ENCODE results near the gene KCNH8. TPM values are rescaled to one million over a fixed set of nuclear protein-coding genes. Genes with fewer than 3 reads are reported as not detected.

The KCNH8 gene
- total RNA-seq, 2 experiments from 2014 or later, result 0.44 to 0.59 TPM

DNA sequence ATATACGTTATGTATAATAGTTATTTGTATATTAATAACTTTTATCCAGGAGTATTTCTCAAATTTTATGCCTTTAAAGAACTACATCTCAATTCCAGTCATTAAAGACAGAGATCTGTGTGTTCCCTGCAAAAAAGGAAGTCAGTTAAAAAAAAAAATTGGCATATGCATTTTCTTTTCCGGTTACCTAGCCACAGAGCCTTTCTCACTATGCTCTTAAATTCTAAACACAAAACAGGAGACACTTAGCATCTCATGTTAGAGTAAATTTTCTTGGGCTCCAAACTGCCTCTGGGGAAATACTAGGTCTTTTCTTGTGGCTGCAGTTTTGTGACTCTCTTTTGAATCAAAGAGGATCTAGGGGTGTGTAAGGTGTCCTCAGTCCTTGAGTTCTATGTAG is 105.9 kb downstream of the KCNH8 start:
- ChIA-PET POLR2A (no interaction called here), CTCF (ENCODE audit: unreplicated experiment) (no interaction called here)
- Histone ChIP-seq H3K79me2 (ENCODE audit: insufficient read depth, low read depth, low read length) (no peaks in the 10 kb centered on the region), H3K27ac (ENCODE audit: low read depth, low read length, poor library complexity, severe bottlenecking) (no peak overlapping the region), H2AFZ (ENCODE audit: low read length) (no peak overlapping the region), H3K4me1 (ENCODE audit: insufficient read depth, low read length, poor library complexity, severe bottlenecking) (no peaks in the 10 kb centered on the region), H3K36me3 (ENCODE audit: insufficient read depth, low read length) (no peaks in the 10 kb centered on the region), H4K20me1 (ENCODE audit: insufficient read depth, low read length) (no peaks in the 10 kb centered on the region), H3K4me3 (ENCODE audit: low read depth, low read length, poor library complexity, severe bottlenecking) (no peak overlapping the region), H3K9me2 (ENCODE audit: insufficient read depth, low read length) (no peaks in the 10 kb centered on the region), H3K9me3 (ENCODE audit: low read length) (no peaks in the 10 kb centered on the region), H3K4me2 (ENCODE audit: low read length) (no peak overlapping the region)
- no TSS peak for BruUV-seq (replicated peaks)
- TF ChIP-seq, protein P1, sequence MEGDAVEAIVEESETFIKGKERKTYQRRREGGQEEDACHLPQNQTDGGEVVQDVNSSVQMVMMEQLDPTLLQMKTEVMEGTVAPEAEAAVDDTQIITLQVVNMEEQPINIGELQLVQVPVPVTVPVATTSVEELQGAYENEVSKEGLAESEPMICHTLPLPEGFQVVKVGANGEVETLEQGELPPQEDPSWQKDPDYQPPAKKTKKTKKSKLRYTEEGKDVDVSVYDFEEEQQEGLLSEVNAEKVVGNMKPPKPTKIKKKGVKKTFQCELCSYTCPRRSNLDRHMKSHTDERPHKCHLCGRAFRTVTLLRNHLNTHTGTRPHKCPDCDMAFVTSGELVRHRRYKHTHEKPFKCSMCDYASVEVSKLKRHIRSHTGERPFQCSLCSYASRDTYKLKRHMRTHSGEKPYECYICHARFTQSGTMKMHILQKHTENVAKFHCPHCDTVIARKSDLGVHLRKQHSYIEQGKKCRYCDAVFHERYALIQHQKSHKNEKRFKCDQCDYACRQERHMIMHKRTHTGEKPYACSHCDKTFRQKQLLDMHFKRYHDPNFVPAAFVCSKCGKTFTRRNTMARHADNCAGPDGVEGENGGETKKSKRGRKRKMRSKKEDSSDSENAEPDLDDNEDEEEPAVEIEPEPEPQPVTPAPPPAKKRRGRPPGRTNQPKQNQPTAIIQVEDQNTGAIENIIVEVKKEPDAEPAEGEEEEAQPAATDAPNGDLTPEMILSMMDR (conservative IDR thresholded peaks at IDR 0.05; ENCODE audit: low read length), result no peak
- intact Hi-C loops (cut with micrococcal nuclease; ENCODE audit: unreplicated experiment), result loop anchor here (10.0 kb wide), 2 partner anchors 189 to 291 kb away; no protein-coding TSS in a partner anchor
- DNase-seq (ENCODE audit: low spot score), result no peak

GRCh38 chr3:19254784-19255338 is 106.6 kb downstream of the KCNH8 start:
- CTCF ChIA-PET (ENCODE audit: unreplicated experiment), result no interaction called here
- Histone ChIP-seq H3K79me2 (ENCODE audit: insufficient read depth, low read depth, low read length) (no peaks in the 10 kb centered on the region), H2AFZ (ENCODE audit: low read length) (no peak overlapping the region), H3K4me1 (ENCODE audit: insufficient read depth, low read length, poor library complexity, severe bottlenecking) (no peaks in the 10 kb centered on the region), H3K9me2 (ENCODE audit: insufficient read depth, low read length) (no peaks in the 10 kb centered on the region), H3K9me3 (ENCODE audit: low read length) (no peaks in the 10 kb centered on the region), H3K36me3 (ENCODE audit: insufficient read depth, low read length) (no peaks in the 10 kb centered on the region), H4K20me1 (ENCODE audit: insufficient read depth, low read length) (no peaks in the 10 kb centered on the region), H3K4me2 (ENCODE audit: low read length) (no peak overlapping the region), H3K4me3 (ENCODE audit: low read depth, low read length, poor library complexity, severe bottlenecking) (no peak overlapping the region), H3K27ac (ENCODE audit: low read depth, low read length, poor library complexity, severe bottlenecking) (no peak overlapping the region)
- intact Hi-C loops (cut with micrococcal nuclease; ENCODE audit: unreplicated experiment), result loop anchor here (10.0 kb wide), 2 partner anchors 190 to 290 kb away; no protein-coding TSS in a partner anchor
- no TSS peak for BruUV-seq (replicated peaks)
- DNase-seq (ENCODE audit: low spot score), result no peak
- POLR2A ChIA-PET, result interaction anchor here (0.6 kb wide), 1 partner anchor 798 kb away, joined by 3 read pairs; no protein-coding TSS in a partner anchor
- no peak for TF ChIP-seq EZH2phosphoT487 (IDR thresholded peaks at IDR 0.05; ENCODE audit: borderline replicate concordance, low read depth, low read length)
- TF ChIP-seq, protein P1 (conservative IDR thresholded peaks at IDR 0.05; ENCODE audit: low read length), result no peak

DNA sequence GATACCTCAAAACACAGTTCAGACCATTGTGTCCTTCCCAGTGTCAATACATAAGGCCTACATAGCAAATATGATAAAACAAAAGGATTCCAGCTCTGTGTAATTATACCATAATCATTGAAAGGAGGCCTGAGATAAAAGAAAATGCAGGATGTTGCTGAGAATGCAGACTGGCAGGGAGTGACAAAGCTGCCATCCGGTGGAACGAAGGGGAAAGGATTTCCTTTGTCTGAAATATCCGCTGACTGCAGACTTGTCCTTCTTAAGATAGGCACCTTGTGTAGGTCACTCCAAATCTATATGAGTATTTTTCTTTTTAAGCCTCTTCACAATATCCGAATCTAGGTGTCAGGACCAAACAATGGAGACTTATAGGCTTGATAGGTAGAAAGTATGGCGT is 108.0 kb downstream of the KCNH8 start:
- no peak for TF ChIP-seq EZH2phosphoT487 (IDR thresholded peaks at IDR 0.05; ENCODE audit: borderline replicate concordance, low read depth, low read length)
- TF ChIP-seq, protein P1 (conservative IDR thresholded peaks at IDR 0.05; ENCODE audit: low read length), result 0 out of 2 replicates have a peak, but pooled peaks have one; percentile 35
- H3K79me2 ChIP-seq (ENCODE audit: insufficient read depth, low read depth, low read length), result no peaks in the 10 kb centered on the region
- H3K4me3 ChIP-seq (ENCODE audit: low read depth, low read length, poor library complexity, severe bottlenecking), result no peak overlapping the region
- no peaks in the 10 kb centered on the region for H4K20me1 ChIP-seq (ENCODE audit: insufficient read depth, low read length)
- H3K4me2 ChIP-seq (ENCODE audit: low read length), result no peak overlapping the region
- H3K27ac ChIP-seq (ENCODE audit: low read depth, low read length, poor library complexity, severe bottlenecking), result no peak overlapping the region
- ChIA-PET CTCF (ENCODE audit: unreplicated experiment) (no interaction called here), POLR2A (interaction anchor here (0.7 to 1.0 kb wide), 3 partner anchors 10 to 120 kb away, joined by 3 to 4 read pairs (median 3); no protein-coding TSS in a partner anchor)
- H2AFZ ChIP-seq (ENCODE audit: low read length), result no peak overlapping the region
- no peaks in the 10 kb centered on the region for H3K9me2 ChIP-seq (ENCODE audit: insufficient read depth, low read length)
- no peaks in the 10 kb centered on the region for H3K36me3 ChIP-seq (ENCODE audit: insufficient read depth, low read length)
- intact Hi-C loops (cut with micrococcal nuclease; ENCODE audit: unreplicated experiment), result loop anchor here (10.0 kb wide), 2 partner anchors 192 to 288 kb away; no protein-coding TSS in a partner anchor
- no peak for DNase-seq (ENCODE audit: low spot score)
- BruUV-seq (replicated peaks), result no TSS peak
- H3K4me1 ChIP-seq (ENCODE audit: insufficient read depth, low read length, poor library complexity, severe bottlenecking), result no peaks in the 10 kb centered on the region
- H3K9me3 ChIP-seq (ENCODE audit: low read length), result no peaks in the 10 kb centered on the region

Measured in OCI-LY7 (cell line).